Subcutaneous adipose tissue (tissue), 4 donors: ENCODE measurements around the gene CELA3A. TPM values are rescaled to one million over a fixed set of nuclear protein-coding genes. Genes with fewer than 3 reads are reported as not detected.

Experiments
- total RNA-seq, 4 donors: library from RNA; depleted of rRNA; stranded (reverse); fragments of >200 nt; gene quantifications; one replicate each; pipeline ENCODE4 v1.1.0, GENCODE V29; 2016
- TF ChIP-seq, protein P1 (sequence below): fragments of 450-650 bp; IDR thresholded peaks from one replicate; pipeline ENCODE4 v1.5.1; 2016; ENCODE audit warnings: low read depth, mild to moderate bottlenecking, control low read depth, antibody characterized with exemption, moderate library complexity

CELA3A gene
- total RNA-seq, 4 donors from 2014 or later, result not detected

DNA sequence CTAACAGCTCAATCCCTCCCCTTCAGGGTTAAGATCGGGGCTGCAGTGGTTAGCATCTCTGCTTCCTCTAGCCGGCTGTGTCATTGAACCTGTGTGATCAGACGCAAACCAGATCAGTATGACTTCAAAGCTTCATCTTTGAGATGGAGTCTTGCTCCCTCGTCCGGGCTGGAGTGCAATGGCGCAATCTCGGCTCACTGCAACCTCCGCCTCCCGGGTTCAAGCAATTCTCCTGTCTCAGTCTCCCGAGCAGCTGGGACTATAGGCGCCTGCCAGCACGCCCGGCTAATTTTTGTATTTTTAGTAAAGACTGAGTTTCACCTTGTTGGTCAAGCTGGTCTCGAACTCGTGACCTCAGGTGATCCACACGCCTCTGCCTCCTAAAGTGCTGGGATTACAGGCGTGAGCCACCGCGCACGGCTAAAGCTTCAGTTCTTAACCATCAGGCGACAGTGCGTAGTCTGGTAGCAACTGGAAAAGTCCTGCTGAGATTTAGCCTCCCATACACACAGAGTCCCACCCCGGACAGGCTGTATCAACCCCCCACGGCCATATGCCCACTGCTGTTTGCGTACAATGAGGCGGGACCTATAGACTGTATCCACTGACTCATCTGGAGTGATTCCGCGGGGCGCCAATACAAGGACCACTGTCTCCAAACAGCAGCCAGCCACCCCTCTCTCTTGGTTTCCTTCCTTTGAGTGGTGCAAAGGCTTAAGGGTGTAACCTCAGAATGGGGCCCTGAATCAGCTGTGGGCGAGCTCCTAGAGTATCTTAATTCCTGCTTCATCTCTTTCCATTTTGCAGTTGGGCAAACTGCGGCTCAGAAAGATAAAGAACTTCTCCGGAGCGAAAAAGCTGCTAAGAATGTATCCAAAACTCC is 23.3 kb downstream of the CELA3A start:
- TF ChIP-seq, protein P1, sequence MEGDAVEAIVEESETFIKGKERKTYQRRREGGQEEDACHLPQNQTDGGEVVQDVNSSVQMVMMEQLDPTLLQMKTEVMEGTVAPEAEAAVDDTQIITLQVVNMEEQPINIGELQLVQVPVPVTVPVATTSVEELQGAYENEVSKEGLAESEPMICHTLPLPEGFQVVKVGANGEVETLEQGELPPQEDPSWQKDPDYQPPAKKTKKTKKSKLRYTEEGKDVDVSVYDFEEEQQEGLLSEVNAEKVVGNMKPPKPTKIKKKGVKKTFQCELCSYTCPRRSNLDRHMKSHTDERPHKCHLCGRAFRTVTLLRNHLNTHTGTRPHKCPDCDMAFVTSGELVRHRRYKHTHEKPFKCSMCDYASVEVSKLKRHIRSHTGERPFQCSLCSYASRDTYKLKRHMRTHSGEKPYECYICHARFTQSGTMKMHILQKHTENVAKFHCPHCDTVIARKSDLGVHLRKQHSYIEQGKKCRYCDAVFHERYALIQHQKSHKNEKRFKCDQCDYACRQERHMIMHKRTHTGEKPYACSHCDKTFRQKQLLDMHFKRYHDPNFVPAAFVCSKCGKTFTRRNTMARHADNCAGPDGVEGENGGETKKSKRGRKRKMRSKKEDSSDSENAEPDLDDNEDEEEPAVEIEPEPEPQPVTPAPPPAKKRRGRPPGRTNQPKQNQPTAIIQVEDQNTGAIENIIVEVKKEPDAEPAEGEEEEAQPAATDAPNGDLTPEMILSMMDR, result no peak

DNA sequence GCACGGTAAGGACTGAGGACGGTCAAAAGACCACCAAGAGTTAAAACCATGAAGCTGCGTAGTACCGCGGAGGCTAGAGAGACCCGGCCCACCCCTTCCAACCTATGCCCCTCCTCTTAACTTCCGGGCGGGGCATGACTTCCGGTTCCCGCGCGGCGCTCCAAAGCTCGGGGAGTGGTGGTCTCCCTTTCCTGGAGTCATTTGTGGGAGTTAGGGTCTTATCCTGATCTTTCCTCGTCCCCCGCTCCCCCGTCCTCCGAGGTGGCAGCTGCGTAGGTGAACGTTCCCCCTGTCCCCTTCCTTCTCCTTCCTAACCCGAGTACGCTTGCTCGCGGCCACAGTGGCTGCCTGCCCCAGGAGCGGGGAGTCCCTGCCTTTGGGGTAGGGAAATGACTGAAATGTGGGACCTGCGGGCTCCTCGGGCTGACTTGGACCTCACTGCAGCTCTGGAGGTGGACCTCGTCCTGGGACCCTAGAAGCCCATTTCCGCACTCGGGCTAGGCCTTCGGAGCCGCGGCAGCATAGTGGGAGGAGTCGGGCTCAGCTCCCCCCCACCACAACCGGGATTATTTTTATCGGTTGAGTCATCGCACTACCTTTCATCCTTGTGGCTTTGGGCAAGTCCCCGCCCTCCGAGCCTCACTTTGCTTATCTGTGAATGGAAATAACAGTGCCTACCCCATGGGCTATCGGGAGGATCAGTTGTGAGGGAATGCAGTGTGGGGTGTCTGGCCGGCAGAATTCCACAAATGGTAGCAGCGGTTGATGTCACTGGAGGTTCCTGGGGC is 24.1 kb downstream of the CELA3A start:
- TF ChIP-seq, protein P1, result no peak

DNA sequence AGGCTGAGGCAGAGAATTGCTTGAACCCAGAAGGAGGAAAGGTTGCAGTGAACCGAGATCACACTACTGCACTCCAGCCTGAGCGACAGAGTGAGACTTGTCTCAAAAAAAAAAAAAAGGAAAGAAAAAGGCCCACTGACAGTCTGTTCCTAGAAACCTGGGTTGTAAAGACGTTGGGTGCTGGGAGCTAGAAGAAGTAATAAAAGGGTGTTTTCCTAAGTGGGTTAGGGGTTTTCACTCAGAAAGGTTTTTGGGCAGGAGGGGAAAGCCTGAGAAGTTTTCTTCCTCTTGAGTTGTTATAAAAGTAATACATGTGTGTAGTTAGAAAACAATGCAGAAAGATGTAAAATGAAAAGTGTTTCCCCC is 25.4 kb downstream of the CELA3A start:
- TF ChIP-seq, protein P1, result no peak

DNA sequence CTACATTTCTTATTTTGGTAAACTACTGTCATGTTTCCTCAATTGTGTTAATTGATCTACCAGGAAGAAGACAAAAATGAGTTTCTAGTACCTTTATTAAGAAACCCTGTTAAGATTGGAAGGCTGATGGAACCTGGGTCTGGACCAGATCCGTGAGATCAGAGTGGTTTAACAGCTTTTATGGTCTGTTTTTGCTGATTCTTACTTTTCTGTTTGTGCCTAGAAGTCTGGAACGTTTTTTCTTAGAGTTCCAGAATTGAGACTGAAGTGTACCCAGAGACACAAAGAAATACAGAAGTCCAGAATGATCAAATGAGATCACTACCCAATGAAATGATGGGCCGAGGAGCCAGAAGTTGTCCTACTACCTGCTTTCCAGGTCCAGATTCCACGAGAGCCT is 28.6 kb downstream of the CELA3A start:
- TF ChIP-seq, protein P1, result no peak

DNA sequence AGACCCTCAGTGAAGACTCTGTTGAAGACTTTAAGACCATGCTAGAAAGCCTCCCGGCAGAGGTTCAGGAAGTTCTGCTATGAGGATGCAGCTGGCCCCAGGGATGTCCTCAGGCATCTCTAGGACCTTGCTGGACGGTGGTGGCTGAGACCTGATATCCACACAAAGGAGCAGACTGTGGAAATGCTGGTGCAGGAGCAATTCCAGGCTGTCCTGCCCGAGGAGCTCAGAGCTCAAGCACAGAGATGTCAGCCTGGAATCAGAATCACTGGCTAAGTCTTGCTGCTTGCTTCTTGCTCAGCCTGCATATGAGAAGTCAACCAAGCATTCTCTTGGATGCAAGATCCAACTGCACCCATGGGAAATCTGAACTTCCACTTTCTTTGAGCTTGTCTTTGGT is 29.0 kb downstream of the CELA3A start:
- TF ChIP-seq, protein P1, result no peak

DNA sequence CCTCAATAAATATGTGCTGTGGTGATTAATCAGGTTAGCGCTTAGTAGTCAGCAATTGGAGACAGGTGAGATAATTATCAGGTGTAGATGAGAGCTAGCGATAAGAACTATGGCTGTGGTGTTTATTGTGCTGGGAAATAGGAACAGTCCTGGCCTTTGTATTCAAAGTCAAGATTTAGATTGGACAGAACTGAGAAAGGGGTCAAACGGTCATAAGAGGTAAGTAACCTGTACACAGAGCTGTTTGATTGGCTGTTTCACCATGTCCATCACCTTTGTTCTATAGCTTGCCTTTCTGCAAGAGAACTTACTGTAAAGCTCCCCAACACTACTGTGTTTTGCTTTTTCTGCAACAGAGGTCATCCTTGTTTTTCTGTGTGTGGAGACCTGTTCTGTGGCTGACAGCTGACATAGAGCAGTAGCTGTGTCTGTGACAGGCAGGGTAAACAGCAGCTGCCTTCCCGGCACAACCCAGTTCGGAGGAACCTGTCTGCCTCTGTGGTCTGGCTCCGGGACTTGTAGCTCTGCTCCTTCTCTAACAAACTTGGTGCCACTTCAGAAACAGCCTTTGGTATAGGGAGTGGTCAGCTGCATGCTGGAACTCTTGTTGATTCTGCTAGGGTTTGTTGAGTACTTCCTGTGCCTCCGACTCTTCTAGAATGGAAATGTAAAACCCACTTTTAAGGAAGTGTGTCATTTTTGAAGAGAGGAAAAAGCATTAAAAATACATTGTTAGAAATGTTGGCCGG is 29.9 kb downstream of the CELA3A start:
- TF ChIP-seq, protein P1, result no peak
